Liver (tissue), 2 donors: Measurements from ENCODE around the gene LDLRAD4.

ENCODE experiments used
- TF ChIP-seq, protein P1 (sequence below): fragments of 150-350 bp; IDR thresholded peaks from 2 replicates; pipeline ENCODE4 v1.5.1; 2017; ENCODE audit warnings: improper control_type of control experiment, low read depth, low read length; ENCODE audit not compliant: missing input control
- TF ChIP-seq, protein P2 (sequence below): IDR thresholded peaks from 2 replicates; pipeline ENCODE4 v1.6.1; 2016; ENCODE audit warnings: antibody characterized with exemption
- donor health status: healthy.

DNA sequence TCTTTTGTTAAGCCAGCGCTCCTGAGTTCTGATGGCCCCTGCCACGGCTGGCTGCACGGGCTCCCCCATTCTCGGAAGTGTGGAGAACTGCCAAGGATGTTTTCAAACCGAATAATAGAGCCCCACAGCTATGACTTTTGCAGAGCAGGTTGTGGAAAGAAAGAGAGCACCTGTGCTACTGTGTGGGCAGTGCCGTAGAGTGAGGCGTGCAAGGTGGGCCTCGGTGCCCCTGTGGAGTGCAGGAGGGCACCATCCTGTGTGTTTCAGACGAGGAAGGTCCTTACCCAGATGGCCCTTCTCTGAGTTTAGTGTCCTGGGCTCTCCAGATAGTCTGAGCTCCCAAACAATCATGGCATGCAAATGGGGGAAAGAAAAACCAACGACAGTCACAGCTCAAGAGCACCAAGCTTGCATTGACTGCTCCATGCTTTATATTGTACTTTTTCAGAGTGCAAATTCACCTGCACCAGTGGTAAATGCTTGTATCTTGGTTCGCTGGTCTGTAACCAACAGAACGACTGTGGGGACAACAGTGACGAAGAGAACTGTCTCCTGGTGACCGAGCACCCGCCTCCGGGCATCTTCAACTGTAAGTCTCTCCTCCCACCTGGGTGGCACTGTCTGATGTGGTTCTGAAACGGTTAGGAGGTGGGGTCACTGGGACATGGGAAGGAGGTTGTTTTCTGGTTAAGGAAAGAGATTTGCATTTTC lies 219.4 kb downstream of the LDLRAD4 start:
- TF ChIP-seq, protein P1, sequence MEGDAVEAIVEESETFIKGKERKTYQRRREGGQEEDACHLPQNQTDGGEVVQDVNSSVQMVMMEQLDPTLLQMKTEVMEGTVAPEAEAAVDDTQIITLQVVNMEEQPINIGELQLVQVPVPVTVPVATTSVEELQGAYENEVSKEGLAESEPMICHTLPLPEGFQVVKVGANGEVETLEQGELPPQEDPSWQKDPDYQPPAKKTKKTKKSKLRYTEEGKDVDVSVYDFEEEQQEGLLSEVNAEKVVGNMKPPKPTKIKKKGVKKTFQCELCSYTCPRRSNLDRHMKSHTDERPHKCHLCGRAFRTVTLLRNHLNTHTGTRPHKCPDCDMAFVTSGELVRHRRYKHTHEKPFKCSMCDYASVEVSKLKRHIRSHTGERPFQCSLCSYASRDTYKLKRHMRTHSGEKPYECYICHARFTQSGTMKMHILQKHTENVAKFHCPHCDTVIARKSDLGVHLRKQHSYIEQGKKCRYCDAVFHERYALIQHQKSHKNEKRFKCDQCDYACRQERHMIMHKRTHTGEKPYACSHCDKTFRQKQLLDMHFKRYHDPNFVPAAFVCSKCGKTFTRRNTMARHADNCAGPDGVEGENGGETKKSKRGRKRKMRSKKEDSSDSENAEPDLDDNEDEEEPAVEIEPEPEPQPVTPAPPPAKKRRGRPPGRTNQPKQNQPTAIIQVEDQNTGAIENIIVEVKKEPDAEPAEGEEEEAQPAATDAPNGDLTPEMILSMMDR, result no peak
- TF ChIP-seq, protein P2, sequence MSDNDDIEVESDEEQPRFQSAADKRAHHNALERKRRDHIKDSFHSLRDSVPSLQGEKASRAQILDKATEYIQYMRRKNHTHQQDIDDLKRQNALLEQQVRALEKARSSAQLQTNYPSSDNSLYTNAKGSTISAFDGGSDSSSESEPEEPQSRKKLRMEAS, result no peak
